D341Med (cell line): ENCODE data around the gene RIPOR3.
"Not testable (repeated sequence)": the region's sequence is repeated elsewhere in the genome, so short reads cannot be mapped to it uniquely, and the experiment has no call there.

Experiments
- DNase-seq: peaks from one replicate; pipeline ENCODE4 v3.0.0; 2012; ENCODE audit warnings: low spot score

The RIPOR3 gene

GRCh38 chr20:50724112-50724725 is 32.9 kb upstream of the RIPOR3 start:
- DNase-seq = no peak

GRCh38 chr20:50723672-50724071 is 32.3 kb upstream of the RIPOR3 start:
- no peak for DNase-seq

- DNase-seq = no peak
These were observed 31.2 kb upstream of the RIPOR3 start for GRCh38 chr20:50722424-50723155.

- no peak for DNase-seq
These were observed 30.5 kb upstream of the RIPOR3 start for GRCh38 chr20:50721881-50722281.

GRCh38 chr20:50720582-50720981 is 29.2 kb upstream of the RIPOR3 start:
- no peak for DNase-seq

- DNase-seq = no peak
These were observed 28.7 kb upstream of the RIPOR3 start for GRCh38 chr20:50720026-50720425.

- no peak for DNase-seq
These were observed 28.0 kb upstream of the RIPOR3 start for GRCh38 chr20:50719328-50719727.

- DNase-seq = no peak
These were observed 26.8 kb upstream of the RIPOR3 start for GRCh38 chr20:50717974-50718761.

GRCh38 chr20:50717312-50717711 is 26.0 kb upstream of the RIPOR3 start:
- DNase-seq = no peak

- no peak for DNase-seq
These were observed 25.2 kb upstream of the RIPOR3 start for GRCh38 chr20:50716518-50716917.

- DNase-seq = no peak
These were observed 24.4 kb upstream of the RIPOR3 start for GRCh38 chr20:50715694-50716093.

GRCh38 chr20:50714426-50714825 is 23.1 kb upstream of the RIPOR3 start:
- not testable (repeated sequence) for DNase-seq

GRCh38 chr20:50713657-50714101 is 22.3 kb upstream of the RIPOR3 start:
- no peak for DNase-seq

- DNase-seq = no peak
These were observed 21.7 kb upstream of the RIPOR3 start for GRCh38 chr20:50712771-50713656.

- DNase-seq = no peak
These were observed 19.9 kb upstream of the RIPOR3 start for GRCh38 chr20:50711113-50711825.

- no peak for DNase-seq
These were observed 19.2 kb upstream of the RIPOR3 start for GRCh38 chr20:50710492-50711063.

- no peak for DNase-seq
These were observed 18.3 kb upstream of the RIPOR3 start for GRCh38 chr20:50709636-50709973.

- no peak for DNase-seq
These were observed 17.7 kb upstream of the RIPOR3 start for GRCh38 chr20:50708845-50709635.

GRCh38 chr20:50704971-50705370 is 13.6 kb upstream of the RIPOR3 start:
- no peak for DNase-seq

- DNase-seq = no peak
These were observed 13.2 kb upstream of the RIPOR3 start for GRCh38 chr20:50704514-50704913.
